K562 (cell line): ENCODE measurements around the gene PNMA8B. TPM values are rescaled to one million over a fixed set of nuclear protein-coding genes. Genes with fewer than 3 reads are reported as not detected.

Source experiments
- ATAC-seq: fragments of 200-7000 bp; cut with Tn5 transposase; 3 replicates; pipeline ENCODE4 v1.9.1; 2020; ENCODE audit warnings: moderate library complexity
- BruUV-seq: library from RNA; stranded (reverse); fragments of 400-500 nt; replicated peaks from 2 replicates; lab custom pipeline; 2021; lab: Mats Ljungman, UMichigan
- CTCF ChIA-PET: fragments of 300-600 bp; formaldehyde crosslinking; extraction: SDS; loops from one replicate; lab custom pipeline; 2021; ENCODE audit warnings: low intra/inter-chr PET ratio; lab: Yijun Ruan, JAX
- POLR2A ChIA-PET: fragments of 300-600, 350-650 bp; sonication (Branson Sonifier 250); formaldehyde crosslinking; extraction: SDS; loops from one replicate; lab custom pipeline; 2021; ENCODE audit warnings: antibody characterized with exemption, inconsistent platforms; lab: Yijun Ruan, JAX
- DNase-seq, 4 experiments: peaks; one replicate each; pipeline versions ENCODE4 v3.0.0 to v3.0.0-alpha.2; 2011 to 2018; ENCODE audit warnings: low spot score in 3 of 4, mixed read lengths in 3 of 4; ENCODE audit errors: extremely low read depth in 1 of 4
- FAIRE-seq: peaks from 2 replicates; lab custom pipeline; 2011; peaks lifted over from hg19 to GRCh38; lab: Jason Lieb, UNC
- H2AFZ ChIP-seq: 2 replicates; pipeline ENCODE4 v1.6.0; 2011; ENCODE audit warnings: low read depth, low read length, control low read depth, inconsistent platforms
- H3K27ac ChIP-seq: fragments of 200-600 bp; 3 replicates; pipeline ENCODE4 v1.8.0; 2011; ENCODE audit warnings: low read depth, mild to moderate bottlenecking, control low read depth, inconsistent platforms, low read length, moderate library complexity, mixed read lengths; ENCODE audit errors: extremely low read depth
- H3K27me3 ChIP-seq, 2 experiments: fragments of 300-600 bp in 1 of 2; 2 replicates in 1 of 2; 3 replicates in 1 of 2; pipeline versions ENCODE4 v1.6.0 to v1.8.0; 2011; ENCODE audit warnings: inconsistent platforms in 2 of 2, low read length in 2 of 2, mild to moderate bottlenecking in 1 of 2, mixed read lengths in 1 of 2, moderate library complexity in 1 of 2; ENCODE audit not compliant: control insufficient read depth in 2 of 2, insufficient read depth in 2 of 2
- H3K36me3 ChIP-seq: fragments of 300-600 bp; 3 replicates; pipeline ENCODE4 v1.8.0; 2011; ENCODE audit warnings: mild to moderate bottlenecking, low read length, inconsistent platforms; ENCODE audit not compliant: control insufficient read depth, insufficient read depth
- H3K4me1 ChIP-seq, 2 experiments: fragments of 200-600 bp in 1 of 2; replicated peaks in 1 of 2; 2 replicates in 1 of 2; 3 replicates in 1 of 2; pipeline versions ENCODE4 v1.5.1 to v1.8.0; 2011; ENCODE audit warnings: inconsistent platforms in 2 of 2, low read length in 2 of 2, mild to moderate bottlenecking in 1 of 2, mixed read lengths in 1 of 2, moderate library complexity in 1 of 2; ENCODE audit not compliant: control insufficient read depth in 2 of 2, insufficient read depth in 2 of 2
- H3K4me2 ChIP-seq: 2 replicates; pipeline ENCODE4 v1.6.1; 2011; ENCODE audit warnings: low read length, control low read depth, inconsistent platforms, mixed read lengths; ENCODE audit not compliant: insufficient read depth
- H3K4me3 ChIP-seq: fragments of 200-600 bp; sonication (generic), shearing (Covaris generic); 2 replicates; pipeline ENCODE4 v1.5.1; 2016; ENCODE audit warnings: control low read depth, inconsistent platforms
- H3K79me2 ChIP-seq: fragments of 200-600 bp; 3 replicates; pipeline ENCODE4 v1.8.0; 2011; ENCODE audit warnings: low read length, inconsistent platforms; ENCODE audit not compliant: control insufficient read depth, insufficient read depth
- H3K9ac ChIP-seq, 2 experiments: 2 replicates each; pipeline versions ENCODE4 v1.6.0 to v1.6.1; 2011; ENCODE audit warnings: low read depth in 2 of 2, low read length in 2 of 2, control low read depth in 1 of 2, inconsistent platforms in 1 of 2, mild to moderate bottlenecking in 1 of 2, mixed read lengths in 1 of 2; ENCODE audit not compliant: insufficient read depth in 1 of 2
- H3K9me1 ChIP-seq: one replicate; pipeline ENCODE4 v1.6.0; 2011; ENCODE audit warnings: inconsistent platforms, mild to moderate bottlenecking, low read length, moderate library complexity; ENCODE audit not compliant: control insufficient read depth, insufficient read depth
- H3K9me3 ChIP-seq: replicated peaks from 2 replicates; pipeline ENCODE4 v1.5.1; 2011; ENCODE audit warnings: low read depth, low read length, inconsistent platforms; ENCODE audit not compliant: control insufficient read depth, insufficient read depth
- H4K20me1 ChIP-seq: replicated peaks from 2 replicates; pipeline ENCODE4 v1.6.1; 2011; ENCODE audit warnings: low read length, inconsistent platforms, mixed read lengths; ENCODE audit not compliant: control insufficient read depth, insufficient read depth
- ATF2 ChIP-seq: sonication (generic); formaldehyde crosslinking; IDR thresholded peaks from 2 replicates; pipeline ENCODE4 v1.8.1; 2022; ENCODE audit warnings: missing genetic modification reagents
- E2F6 ChIP-seq, 2 experiments: IDR thresholded peaks; 2 replicates each; pipeline ENCODE4 v1.6.1; 2011; ENCODE audit warnings: borderline replicate concordance in 1 of 2, control low read depth in 1 of 2, low read depth in 1 of 2, low read length in 1 of 2, mild to moderate bottlenecking in 1 of 2, mixed read lengths in 1 of 2, moderate library complexity in 1 of 2; ENCODE audit not compliant: insufficient read depth in 1 of 2, insufficient read length in 1 of 2, poor library complexity in 1 of 2, severe bottlenecking in 1 of 2; ENCODE audit errors: extremely low read depth in 1 of 2
- ELK1 ChIP-seq: sonication (generic); formaldehyde crosslinking; IDR thresholded peaks from 2 replicates; pipeline ENCODE4 v1.8.1; 2022; ENCODE audit warnings: missing genetic modification reagents
- MXI1 ChIP-seq: IDR thresholded peaks from 2 replicates; pipeline ENCODE4 v1.6.1; 2011; ENCODE audit warnings: low read depth, mild to moderate bottlenecking, improper control_type of control experiment, low read length
- RAD51 ChIP-seq: fragments of 450-650 bp; IDR thresholded peaks from 2 replicates; pipeline ENCODE4 v1.7.1; 2016; ENCODE audit warnings: low read depth, mild to moderate bottlenecking, borderline replicate concordance
- SNAPC5 ChIP-seq: fragments of 250-450 bp; sonication (Bioruptor Pico); IDR thresholded peaks from 2 replicates; pipeline ENCODE4 v1.8.0; 2021; ENCODE audit warnings: moderate library complexity, mild to moderate bottlenecking, inconsistent platforms
- TAF1 ChIP-seq: IDR thresholded peaks from 2 replicates; pipeline ENCODE4 v1.6.1; 2011; ENCODE audit warnings: mild to moderate bottlenecking, low read length, moderate library complexity; ENCODE audit not compliant: insufficient read depth, control insufficient read depth, severe bottlenecking; ENCODE audit errors: extremely low read depth
- TBP ChIP-seq: optimal IDR thresholded peaks from 2 replicates; pipeline ENCODE3; 2011; ENCODE audit warnings: low read depth, low read length, improper control_type of control experiment
- USF1 ChIP-seq: sonication (generic); formaldehyde crosslinking; IDR thresholded peaks from 2 replicates; pipeline ENCODE4 v1.9.0; 2022; ENCODE audit warnings: mild to moderate bottlenecking, missing genetic modification reagents
- ZNF77 ChIP-seq: fragments of 250-450 bp; sonication (Bioruptor Pico); IDR thresholded peaks from 2 replicates; pipeline ENCODE4 v1.5.0; 2020
- WGBS: fragments of 100-300 bp; shearing (Covaris generic); methylation state at CpG from one replicate; pipeline ENCODE4 v1.1.6; 2016; ENCODE audit warnings: low coverage, mixed read lengths; ENCODE audit not compliant: insufficient coverage; ENCODE audit errors: missing lambda C conversion rate; 5-methylcytosine and 5-hydroxymethylcytosine counted together
- in situ Hi-C: fragments of 300-500 bp; cut with MboI; formaldehyde crosslinking; loops from 4 replicates; pipeline ENCODE4 v1.15.0; 2018; ENCODE audit warnings: inconsistent platforms, mixed read lengths
- intact Hi-C: fragments of 100-400 bp; cut with micrococcal nuclease; formaldehyde crosslinking; loops from 2 replicates; pipeline ENCODE4 v1.14.2; 2022
- polyA plus RNA-seq, 8 experiments: library from polyadenylated mRNA; depleted of rRNA in 4 of 8; stranded (reverse) in 5 of 8; unstranded in 3 of 8; fragments of >200 nt; fragmentation: Nextera tagmentation in 2 of 8; fragmentation: Illumina TruSeq in 1 of 8; extraction: Ambion mirVana in 2 of 8; extraction: Trizol in 1 of 8; gene quantifications; 2 replicates each; pipeline versions ENCODE4 v1.2.1 to v1.2.3, GENCODE V29; 2011 to 2014; ENCODE audit warnings: inconsistent platforms in 1 of 8, missing spikeins in 1 of 8
- total RNA-seq, 7 experiments: library from RNA; depleted of rRNA in 6 of 7; stranded (reverse); fragments of >200 nt in 6 of 7; fragmentation: Illumina TruSeq in 2 of 7; extraction: Trizol in 2 of 7; gene quantifications; 2 replicates each; pipeline versions ENCODE4 v1.2.1 to v1.2.3, GENCODE V29; 2011 to 2021; ENCODE audit warnings: low replicate concordance in 1 of 7

PNMA8B gene
- total and polyA plus RNA-seq, 9 of the 15 experiments (the other 6 are each of a cell fraction or from before 2014, with no cell fraction given): not detected

GRCh38 chr19:46520616-46521015, 24.9 kb upstream of the PNMA8B start:
- H3K79me2 ChIP-seq: no peaks in the 10 kb centered on the region
- H4K20me1 ChIP-seq: no peaks in the 10 kb centered on the region
- no peaks in the 10 kb centered on the region for H3K9me1 ChIP-seq
- H3K9ac ChIP-seq: no peak overlapping the region
- in situ Hi-C loops (no loop called here), intact Hi-C loops (no loop called here)
- no peak overlapping the region for H3K4me3 ChIP-seq
- H3K27me3 ChIP-seq: 0 out of 5 replicates have a peak, but pooled peaks cover 0 to 4% of the 10 kb centered on the region in 2 experiments
- no peaks in the 10 kb centered on the region; the same call in none of the 2 replicates for H3K9me3 ChIP-seq
- no peak overlapping the region for H3K4me2 ChIP-seq
- WGBS: 9% methylated on average over 6 of the region's 6 CpGs
- H3K4me1 ChIP-seq: no peaks in the 10 kb centered on the region
- no peak overlapping the region for H3K27ac ChIP-seq
- peak overlapping the region; percentile 61 for H2AFZ ChIP-seq
- ATAC-seq (peak; percentile 92), FAIRE-seq (peak; percentile 69), DNase-seq (peak; percentile 52 to 74 (median 69))
- no TSS peak for BruUV-seq
- POLR2A ChIA-PET: interaction anchor here (0.5 to 0.6 kb wide), 2 partner anchors 12 to 738 kb away, joined by 3 read pairs; partner anchors contain the start of gene DMPK
- H3K36me3 ChIP-seq: no peaks in the 10 kb centered on the region
- CTCF ChIA-PET: no interaction called here
- TF ChIP-seq SNAPC5: no peak
- TF ChIP-seq ELK1 (CRISPR knock-in tag): no peak
- TF ChIP-seq TAF1: peak; percentile 28
- TF ChIP-seq USF1: peak; percentile 82
- peak; percentile 57 for TF ChIP-seq TBP
- no peak for TF ChIP-seq MXI1
- TF ChIP-seq ZNF77 (CRISPR knock-in tag): no peak
- peak; percentile 76; the same call in 1 of the 2 replicates for TF ChIP-seq RAD51
- no peak for TF ChIP-seq ATF2 (CRISPR knock-in tag)
- peak in 1 of 2 experiments; percentile 41 for TF ChIP-seq E2F6 (IDR thresholded peaks at IDR 0.05; ENCODE audit: borderline replicate concordance in 1 of 2, extremely low read depth in 1 of 2, insufficient read depth in 1 of 2, insufficient read length in 1 of 2, low read depth in 1 of 2, low read length in 1 of 2, poor library complexity in 1 of 2, severe bottlenecking in 1 of 2)
